Fibroblast of lung (primary cell): ENCODE results near the gene MIOX.

Source experiments
- CTCF ChIP-seq, 2 donors: IDR thresholded peaks in 1 of 2; conservative IDR thresholded peaks in 1 of 2; 1 replicate in 1 of 2; 2 replicates in 1 of 2; pipeline ENCODE4 v1.5.1; 2011 to 2012; ENCODE audit warnings: low read length in 2 of 2, control low read depth in 1 of 2, inconsistent platforms in 1 of 2, low read depth in 1 of 2, mild to moderate bottlenecking in 1 of 2
- EZH2 ChIP-seq: IDR thresholded peaks from 2 replicates; pipeline ENCODE4 v1.5.1; 2012; ENCODE audit warnings: low read length, control low read depth, mild to moderate bottlenecking; ENCODE audit errors: missing control alignments

GRCh38 chr22:50454556-50455075 lies 32.0 kb upstream of the MIOX start:
- TF ChIP-seq EZH2 (no peak), CTCF (conservative IDR thresholded peaks at IDR 0.05 in 1 of 2, IDR thresholded peaks at IDR 0.05 in 1 of 2; ENCODE audit: low read depth in 1 of 2, low read length in 2 of 2) (no peak)
